MM.1S (cell line): ENCODE measurements around the gene SPRED2.

Experiments
- DNase-seq: peaks from one replicate; pipeline ENCODE4 v3.0.0-alpha.2; 2015
- H2AFZ ChIP-seq: fragments of 300-600 bp; sonication (generic); 2 replicates; pipeline ENCODE4 v1.6.0; 2016; ENCODE audit warnings: antibody characterized with exemption, low read length
- H3F3A ChIP-seq: fragments of 300-600 bp; sonication (generic); 2 replicates; pipeline ENCODE4 v1.6.1; 2016; ENCODE audit warnings: mild to moderate bottlenecking, antibody characterized with exemption, low read length, moderate library complexity, mixed read lengths; ENCODE audit not compliant: insufficient read depth
- H3K27ac ChIP-seq: fragments of 300-600 bp; sonication (generic); 2 replicates; pipeline ENCODE4 v1.5.1; 2016; ENCODE audit warnings: mild to moderate bottlenecking, low read length
- H3K27me3 ChIP-seq: fragments of 300-600 bp; sonication (generic); replicated peaks from 2 replicates; pipeline ENCODE4 v1.6.0; 2016; ENCODE audit warnings: low read length; ENCODE audit not compliant: insufficient read depth
- H3K36me3 ChIP-seq: fragments of 300-600 bp; sonication (generic); replicated peaks from 2 replicates; pipeline ENCODE4 v1.6.1; 2016; ENCODE audit warnings: mild to moderate bottlenecking, low read length, mixed read lengths; ENCODE audit not compliant: insufficient read depth
- H3K4me1 ChIP-seq: fragments of 300-600 bp; sonication (generic); 2 replicates; pipeline ENCODE4 v1.6.1; 2016; ENCODE audit warnings: low read length, mixed read lengths
- H3K4me2 ChIP-seq: fragments of 300-600 bp; sonication (generic); 2 replicates; pipeline ENCODE4 v1.6.0; 2016; ENCODE audit warnings: low read depth, low read length
- H3K4me3 ChIP-seq: fragments of 300-600 bp; sonication (generic); 2 replicates; pipeline ENCODE4 v1.5.1; 2016; ENCODE audit warnings: low read length, mixed read lengths
- H3K79me2 ChIP-seq: fragments of 300-600 bp; sonication (generic); 2 replicates; pipeline ENCODE4 v1.6.1; 2016; ENCODE audit warnings: mixed run types, low read length, mixed read lengths
- H3K9ac ChIP-seq: fragments of 300-600 bp; sonication (generic); 2 replicates; pipeline ENCODE4 v1.6.1; 2016; ENCODE audit warnings: low read length, mixed read lengths
- H3K9me2 ChIP-seq: fragments of 300-600 bp; sonication (generic); replicated peaks from 2 replicates; pipeline ENCODE4 v1.6.1; 2016; ENCODE audit warnings: mild to moderate bottlenecking, low read length, mixed read lengths; ENCODE audit not compliant: insufficient read depth
- H3K9me3 ChIP-seq: fragments of 300-600 bp; sonication (generic); replicated peaks from 2 replicates; pipeline ENCODE4 v1.6.1; 2016; ENCODE audit warnings: mild to moderate bottlenecking, low read length, mixed read lengths; ENCODE audit not compliant: insufficient read depth
- H4K20me1 ChIP-seq: fragments of 300-600 bp; sonication (generic); 2 replicates; pipeline ENCODE4 v1.6.1; 2016; ENCODE audit warnings: mild to moderate bottlenecking, low read length, moderate library complexity, mixed read lengths; ENCODE audit not compliant: insufficient read depth
- CTCF ChIP-seq: fragments of 300-600 bp; sonication (generic); IDR thresholded peaks from 2 replicates; pipeline ENCODE4 v1.5.1; 2016; ENCODE audit warnings: antibody characterized with exemption, low read length, mixed read lengths
- EZH2 ChIP-seq: fragments of 300-600 bp; sonication (generic); optimal IDR thresholded peaks from 2 replicates; pipeline ENCODE3; 2017; ENCODE audit warnings: low read depth, mild to moderate bottlenecking, antibody characterized with exemption, low read length, mixed read lengths
- EZH2phosphoT487 ChIP-seq: fragments of 300-600 bp; sonication (generic); IDR thresholded peaks from 2 replicates; pipeline ENCODE4 v1.6.1; 2018; ENCODE audit warnings: antibody characterized with exemption, low read length

The SPRED2 gene

DNA sequence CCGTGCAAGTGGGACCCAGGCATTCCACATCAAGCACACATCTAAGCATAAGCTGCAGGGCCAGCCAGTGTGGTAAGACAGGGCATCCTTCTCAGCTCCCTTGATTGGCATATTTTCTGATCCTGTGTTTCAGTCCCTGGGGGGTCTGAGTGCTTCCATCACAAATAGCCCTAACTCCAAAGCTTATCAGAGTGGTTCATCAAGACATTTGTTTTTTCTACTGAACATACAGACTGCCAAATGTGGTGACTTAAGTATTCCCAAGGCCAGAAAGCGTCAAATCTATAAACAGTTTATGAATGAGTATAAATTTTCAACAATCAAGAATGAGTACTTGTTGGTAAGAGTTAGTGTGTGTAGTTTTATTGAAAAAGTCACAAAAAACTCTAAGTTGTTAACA is 18.8 kb downstream of the SPRED2 start:
- no peaks in the 10 kb centered on the region for H3K9me3 ChIP-seq
- no peak overlapping the region for H2AFZ ChIP-seq
- no peak overlapping the region for H3K4me3 ChIP-seq
- DNase-seq, result no peak
- no peaks in the 10 kb centered on the region for H3K9me2 ChIP-seq
- peaks cover 4% of the 10 kb centered on the region; the same call in 1 of the 2 replicates for H3F3A ChIP-seq
- peaks cover 100% of the 10 kb centered on the region for H3K79me2 ChIP-seq
- H3K9ac ChIP-seq, result no peak overlapping the region
- no peak overlapping the region for H3K4me2 ChIP-seq
- H3K36me3 ChIP-seq, result no peaks in the 10 kb centered on the region
- TF ChIP-seq CTCF (no peak), EZH2 (no peak), EZH2phosphoT487 (no peak)
- H3K4me1 ChIP-seq, result 0 out of 2 replicates have a peak, but pooled peaks cover 2% of the 10 kb centered on the region
- H3K27ac ChIP-seq, result no peak overlapping the region
- H4K20me1 ChIP-seq, result peaks cover 14% of the 10 kb centered on the region; the same call in 1 of the 2 replicates
- no peaks in the 10 kb centered on the region for H3K27me3 ChIP-seq

DNA sequence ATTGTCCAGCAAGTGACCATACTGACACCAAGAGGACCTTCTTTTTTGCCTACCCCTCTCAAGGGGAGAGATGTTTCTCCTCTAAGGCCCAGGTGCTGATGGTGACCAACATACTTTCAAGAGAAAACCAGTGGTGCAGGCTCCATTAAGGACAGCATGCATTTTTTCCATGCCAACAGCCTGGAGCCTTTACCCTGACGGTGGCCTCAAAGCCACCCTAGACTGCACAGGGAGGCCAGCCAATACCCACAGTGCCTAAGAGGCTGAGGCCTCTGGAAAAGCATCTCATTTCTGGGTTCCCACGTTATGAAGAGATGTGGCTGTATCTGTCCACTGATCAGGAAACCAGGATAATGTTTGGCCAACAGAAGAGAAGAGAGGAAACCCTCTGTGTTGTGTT is 19.3 kb downstream of the SPRED2 start:
- Histone ChIP-seq H4K20me1 (peaks cover 11% of the 10 kb centered on the region; the same call in 1 of the 2 replicates), H3K79me2 (peaks cover 100% of the 10 kb centered on the region), H3K9me2 (no peaks in the 10 kb centered on the region), H3K27ac (no peak overlapping the region), H3K4me1 (peaks cover 5% of the 10 kb centered on the region; the same call in 1 of the 2 replicates), H3K36me3 (no peaks in the 10 kb centered on the region), H3K4me2 (no peak overlapping the region), H3K9me3 (no peaks in the 10 kb centered on the region), H2AFZ (no peak overlapping the region), H3F3A (peaks cover 4% of the 10 kb centered on the region; the same call in 1 of the 2 replicates), H3K27me3 (no peaks in the 10 kb centered on the region), H3K9ac (no peak overlapping the region), H3K4me3 (no peak overlapping the region)
- no peak for TF ChIP-seq EZH2phosphoT487
- TF ChIP-seq CTCF, result no peak
- no peak for TF ChIP-seq EZH2
- DNase-seq, result no peak

DNA sequence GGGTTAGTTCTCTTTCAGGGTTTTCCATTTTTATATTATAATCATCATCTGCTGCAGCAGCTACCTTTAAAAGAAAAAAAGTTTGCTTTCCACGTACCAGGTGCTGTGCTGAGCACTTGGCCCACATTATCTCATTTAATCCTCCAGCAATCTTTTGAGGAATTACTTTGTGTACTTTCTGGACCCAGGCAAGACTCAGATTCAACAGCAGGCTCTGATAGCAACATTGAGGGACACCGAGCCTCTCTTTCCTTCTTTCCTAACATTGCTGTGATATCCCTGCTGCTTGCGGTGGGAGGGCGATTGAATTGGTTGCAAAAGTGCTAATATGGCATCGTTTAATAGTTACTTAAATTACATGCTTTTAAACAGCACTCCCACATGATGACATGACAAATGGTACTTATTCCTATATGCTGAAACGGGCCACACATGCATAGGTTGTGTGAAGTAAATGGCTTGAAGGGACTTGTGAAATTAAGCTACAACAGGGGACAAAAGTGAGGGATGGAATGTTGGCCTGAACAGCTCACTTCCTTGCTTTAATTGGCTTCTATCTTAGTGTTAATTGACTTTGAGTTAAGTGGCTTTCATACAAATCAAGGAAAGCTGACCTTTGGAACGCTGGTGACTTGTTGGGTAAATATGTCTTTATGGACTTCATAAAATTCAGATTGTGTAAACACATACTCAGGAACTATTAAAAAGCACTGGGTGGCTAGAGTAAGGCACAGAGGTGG is 21.2 kb downstream of the SPRED2 start:
- H3F3A ChIP-seq, result peaks cover 4% of the 10 kb centered on the region; the same call in 1 of the 2 replicates
- H3K4me2 ChIP-seq, result no peak overlapping the region
- H3K9me3 ChIP-seq, result no peaks in the 10 kb centered on the region
- peaks cover 4% of the 10 kb centered on the region; the same call in 1 of the 2 replicates for H4K20me1 ChIP-seq
- no peak for DNase-seq
- no peak for TF ChIP-seq EZH2
- TF ChIP-seq CTCF, result no peak
- no peak for TF ChIP-seq EZH2phosphoT487
- H3K9me2 ChIP-seq, result no peaks in the 10 kb centered on the region
- H3K4me3 ChIP-seq, result no peak overlapping the region
- H3K27me3 ChIP-seq, result no peaks in the 10 kb centered on the region
- H3K9ac ChIP-seq, result no peak overlapping the region
- no peak overlapping the region for H3K27ac ChIP-seq
- no peak overlapping the region for H2AFZ ChIP-seq
- H3K79me2 ChIP-seq, result peaks cover 99% of the 10 kb centered on the region
- peaks cover 21% of the 10 kb centered on the region for H3K4me1 ChIP-seq
- no peaks in the 10 kb centered on the region for H3K36me3 ChIP-seq
